Tibial nerve (tissue), 4 donors: ENCODE measurements around the gene DNAAF5.

ENCODE experiments used
- EP300 ChIP-seq, 2 donors: sonication (generic); formaldehyde crosslinking; IDR thresholded peaks; one replicate each; pipeline ENCODE4 v1.6.1; 2017; ENCODE audit warnings: antibody characterized with exemption in 2 of 2, mild to moderate bottlenecking in 1 of 2
- POLR2A ChIP-seq, 2 donors: fragments of 450-650 bp; IDR thresholded peaks; one replicate each; pipeline ENCODE4 v1.6.1; 2017; ENCODE audit warnings: antibody characterized with exemption in 2 of 2, mild to moderate bottlenecking in 2 of 2, moderate library complexity in 2 of 2
- TF ChIP-seq, protein P1 (sequence below), 5 experiments: fragments of 200-600 bp in 3 of 5; fragments of 450-650 bp in 2 of 5; sonication (generic) in 3 of 5; IDR thresholded peaks; one replicate each; pipeline ENCODE4 v1.5.1; 2016 to 2019; ENCODE audit warnings: antibody characterized with exemption in 5 of 5, mild to moderate bottlenecking in 3 of 5, moderate library complexity in 2 of 5

DNA sequence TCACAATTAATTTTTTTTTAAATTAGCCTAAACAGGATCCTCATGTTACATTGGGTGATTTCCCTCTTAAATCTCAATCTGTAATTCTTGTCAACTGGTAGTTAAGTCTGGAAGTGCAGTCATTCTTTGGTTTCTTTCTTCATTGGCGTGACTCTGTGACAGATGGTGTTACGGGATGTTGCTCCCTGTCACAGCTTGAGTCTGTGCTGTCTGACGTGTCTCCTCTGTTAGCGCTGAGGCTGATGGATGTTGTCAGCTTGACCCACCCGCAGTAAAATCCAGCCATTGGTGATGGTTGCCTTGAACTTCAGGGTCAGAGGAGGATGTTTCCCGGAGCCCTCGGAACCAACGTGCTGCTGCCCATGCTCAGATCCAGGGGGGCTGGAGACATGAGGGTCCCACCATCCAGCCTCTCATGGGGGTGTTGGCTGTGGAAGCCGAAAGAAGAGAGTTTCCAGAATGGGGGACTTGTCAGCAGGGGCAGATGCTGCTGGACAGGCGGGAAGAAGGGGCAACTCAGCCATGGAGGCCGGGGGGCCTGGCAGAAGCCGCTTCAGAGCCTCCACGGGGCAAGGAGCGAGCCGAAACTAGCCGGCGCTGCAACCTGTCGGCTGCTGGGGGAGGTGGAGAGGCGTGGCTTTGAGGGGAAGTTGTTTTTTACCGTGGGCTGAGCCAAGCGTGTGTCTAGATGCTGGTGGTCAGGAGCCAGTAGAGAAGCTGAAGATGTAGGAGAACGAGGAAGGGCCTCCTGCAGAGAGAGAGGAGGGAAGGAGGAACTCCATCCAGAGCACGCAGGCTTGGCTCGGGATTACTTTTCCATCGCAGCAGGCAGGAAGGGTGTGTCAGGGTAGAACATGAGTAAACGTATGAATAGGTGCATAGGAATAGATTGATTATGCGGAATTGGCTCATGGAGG is 109.2 kb downstream of the DNAAF5 start:
- TF ChIP-seq, protein P1, sequence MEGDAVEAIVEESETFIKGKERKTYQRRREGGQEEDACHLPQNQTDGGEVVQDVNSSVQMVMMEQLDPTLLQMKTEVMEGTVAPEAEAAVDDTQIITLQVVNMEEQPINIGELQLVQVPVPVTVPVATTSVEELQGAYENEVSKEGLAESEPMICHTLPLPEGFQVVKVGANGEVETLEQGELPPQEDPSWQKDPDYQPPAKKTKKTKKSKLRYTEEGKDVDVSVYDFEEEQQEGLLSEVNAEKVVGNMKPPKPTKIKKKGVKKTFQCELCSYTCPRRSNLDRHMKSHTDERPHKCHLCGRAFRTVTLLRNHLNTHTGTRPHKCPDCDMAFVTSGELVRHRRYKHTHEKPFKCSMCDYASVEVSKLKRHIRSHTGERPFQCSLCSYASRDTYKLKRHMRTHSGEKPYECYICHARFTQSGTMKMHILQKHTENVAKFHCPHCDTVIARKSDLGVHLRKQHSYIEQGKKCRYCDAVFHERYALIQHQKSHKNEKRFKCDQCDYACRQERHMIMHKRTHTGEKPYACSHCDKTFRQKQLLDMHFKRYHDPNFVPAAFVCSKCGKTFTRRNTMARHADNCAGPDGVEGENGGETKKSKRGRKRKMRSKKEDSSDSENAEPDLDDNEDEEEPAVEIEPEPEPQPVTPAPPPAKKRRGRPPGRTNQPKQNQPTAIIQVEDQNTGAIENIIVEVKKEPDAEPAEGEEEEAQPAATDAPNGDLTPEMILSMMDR (IDR thresholded peaks at IDR 0.05) = no peak
- TF ChIP-seq POLR2A (IDR thresholded peaks at IDR 0.05) (no peak), EP300 (IDR thresholded peaks at IDR 0.05) (no peak)
